Loucy (cell line): ENCODE data around the gene HDAC11.

ENCODE experiments used
- EZH2phosphoT487 ChIP-seq: fragments of 200-600 bp; IDR thresholded peaks from 2 replicates; pipeline ENCODE4 v1.6.1; 2018; ENCODE audit warnings: antibody characterized with exemption, mild to moderate bottlenecking, moderate library complexity, borderline replicate concordance
- TF ChIP-seq, protein P1 (sequence below): fragments of 200-600 bp; sonication (generic); conservative IDR thresholded peaks from 2 replicates; pipeline ENCODE4 v1.5.1; 2014; ENCODE audit warnings: mild to moderate bottlenecking, antibody characterized with exemption, low read length

GRCh38 chr3:13501056-13501455, 20.9 kb downstream of the HDAC11 start:
- TF ChIP-seq, protein P1, sequence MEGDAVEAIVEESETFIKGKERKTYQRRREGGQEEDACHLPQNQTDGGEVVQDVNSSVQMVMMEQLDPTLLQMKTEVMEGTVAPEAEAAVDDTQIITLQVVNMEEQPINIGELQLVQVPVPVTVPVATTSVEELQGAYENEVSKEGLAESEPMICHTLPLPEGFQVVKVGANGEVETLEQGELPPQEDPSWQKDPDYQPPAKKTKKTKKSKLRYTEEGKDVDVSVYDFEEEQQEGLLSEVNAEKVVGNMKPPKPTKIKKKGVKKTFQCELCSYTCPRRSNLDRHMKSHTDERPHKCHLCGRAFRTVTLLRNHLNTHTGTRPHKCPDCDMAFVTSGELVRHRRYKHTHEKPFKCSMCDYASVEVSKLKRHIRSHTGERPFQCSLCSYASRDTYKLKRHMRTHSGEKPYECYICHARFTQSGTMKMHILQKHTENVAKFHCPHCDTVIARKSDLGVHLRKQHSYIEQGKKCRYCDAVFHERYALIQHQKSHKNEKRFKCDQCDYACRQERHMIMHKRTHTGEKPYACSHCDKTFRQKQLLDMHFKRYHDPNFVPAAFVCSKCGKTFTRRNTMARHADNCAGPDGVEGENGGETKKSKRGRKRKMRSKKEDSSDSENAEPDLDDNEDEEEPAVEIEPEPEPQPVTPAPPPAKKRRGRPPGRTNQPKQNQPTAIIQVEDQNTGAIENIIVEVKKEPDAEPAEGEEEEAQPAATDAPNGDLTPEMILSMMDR = no peak
- no peak for TF ChIP-seq EZH2phosphoT487
